ENCODE data around the gene FLYWCH1.

Gene FLYWCH1

DNA sequence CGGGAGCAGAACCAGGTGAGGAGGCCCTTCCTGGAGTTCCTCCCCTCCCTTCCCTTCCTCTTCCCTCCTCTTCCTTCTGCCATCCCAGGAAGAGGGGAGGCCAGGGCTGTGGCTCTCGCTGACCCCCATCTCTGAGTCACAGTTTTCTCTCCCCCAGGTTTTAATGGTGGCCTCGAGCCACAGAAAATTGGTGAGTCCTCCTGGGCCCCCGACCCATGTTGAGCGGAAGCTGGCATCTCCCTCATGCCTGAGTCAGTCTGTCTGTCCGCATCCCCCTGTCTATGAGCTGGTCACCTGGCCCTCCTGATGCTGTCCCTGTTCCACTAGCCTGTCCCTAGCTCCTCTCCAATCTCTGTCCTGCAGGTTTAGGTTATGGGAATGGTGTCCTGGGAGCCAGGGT lies 88.2 kb downstream of the FLYWCH1 start:
- no peaks in the 10 kb centered on the region for H3K27me3 ChIP-seq (ENCODE audit: low read depth, low read length)
- H3K27ac ChIP-seq (ENCODE audit: low read length), result no peak overlapping the region

DNA sequence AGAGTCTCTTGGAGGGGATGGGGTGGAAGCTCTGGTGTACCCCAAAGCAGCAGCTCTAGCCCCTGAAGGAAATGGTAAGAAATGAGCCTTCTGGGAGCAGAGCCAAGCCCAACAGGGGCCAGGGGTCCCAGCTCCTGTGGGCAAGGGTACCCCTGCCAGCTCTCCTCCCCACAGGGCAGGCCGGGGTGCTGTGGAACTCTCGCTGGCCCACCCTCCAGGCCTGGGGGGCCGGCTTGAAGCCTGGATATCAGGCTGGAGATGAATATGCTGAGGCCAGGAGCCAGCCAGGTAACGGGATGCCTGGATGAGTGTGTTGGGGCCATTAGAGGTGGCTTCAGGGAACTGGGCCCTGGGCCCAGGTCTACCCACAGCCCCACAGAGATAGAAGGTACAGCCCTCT lies 88.8 kb downstream of the FLYWCH1 start:
- H3K4me3 ChIP-seq (ENCODE audit: low read depth in 1 of 2, low read length in 2 of 2), result no peak overlapping the region
- no peaks in the 10 kb centered on the region for H3K36me3 ChIP-seq (ENCODE audit: control insufficient read depth in 1 of 2, insufficient read depth in 2 of 2, low read length in 2 of 2)
- H3K27me3 ChIP-seq (ENCODE audit: low read depth, low read length), result no peaks in the 10 kb centered on the region
- no peak overlapping the region for H3K27ac ChIP-seq (ENCODE audit: low read length)
- no peaks in the 10 kb centered on the region for H3K9me3 ChIP-seq (ENCODE audit: control insufficient read depth in 1 of 2, low read length in 2 of 2)
- peaks cover 0 to 4% of the 10 kb centered on the region in 2 donors for H3K4me1 ChIP-seq (ENCODE audit: control insufficient read depth in 1 of 2, insufficient read depth in 2 of 2, low read length in 2 of 2)

More for the DNA sequence above, 88.2 kb downstream of the FLYWCH1 start:
- no peaks in the 10 kb centered on the region for H3K9me3 ChIP-seq (ENCODE audit: control insufficient read depth in 1 of 2, low read length in 2 of 2)
- peaks cover 0 to 3% of the 10 kb centered on the region in 2 donors for H3K4me1 ChIP-seq (ENCODE audit: control insufficient read depth in 1 of 2, insufficient read depth in 2 of 2, low read length in 2 of 2)
- no peaks in the 10 kb centered on the region for H3K36me3 ChIP-seq (ENCODE audit: control insufficient read depth in 1 of 2, insufficient read depth in 2 of 2, low read length in 2 of 2)
- no peak overlapping the region for H3K4me3 ChIP-seq (ENCODE audit: low read depth in 1 of 2, low read length in 2 of 2)

All from muscle layer of duodenum (tissue), 2 donors.